Parathyroid adenoma (tissue), 2 donors: ENCODE results near the gene SEPTIN5.

Source experiments
- H2AFZ ChIP-seq: fragments of 300-600 bp; sonication (generic); one replicate; pipeline ENCODE4 v1.7.0; 2017; ENCODE audit warnings: antibody characterized with exemption, mild to moderate bottlenecking
- H3K27ac ChIP-seq: fragments of 300-600 bp; sonication (generic); one replicate; pipeline ENCODE4 v1.7.0; 2017
- H3K27me3 ChIP-seq: fragments of 300-600 bp; sonication (generic); one replicate; pipeline ENCODE4 v1.7.0; 2017; ENCODE audit warnings: low read length; ENCODE audit not compliant: control insufficient read depth, insufficient read depth
- H3K36me3 ChIP-seq: fragments of 300-600 bp; sonication (generic); one replicate; pipeline ENCODE4 v1.7.0; 2017; ENCODE audit warnings: low read length; ENCODE audit not compliant: control insufficient read depth, insufficient read depth
- H3K4me1 ChIP-seq: fragments of 300-600 bp; sonication (generic); one replicate; pipeline ENCODE4 v1.7.0; 2017; ENCODE audit warnings: control low read depth
- H3K4me2 ChIP-seq: fragments of 300-600 bp; sonication (generic); one replicate; pipeline ENCODE4 v1.7.0; 2017; ENCODE audit warnings: low read length
- H3K4me3 ChIP-seq: fragments of 300-600 bp; sonication (generic); one replicate; pipeline ENCODE4 v1.7.0; 2017; ENCODE audit warnings: low read depth, low read length
- H3K79me2 ChIP-seq: fragments of 300-600 bp; sonication (generic); one replicate; pipeline ENCODE4 v1.7.0; 2017; ENCODE audit warnings: control low read depth
- H3K9ac ChIP-seq: fragments of 300-600 bp; sonication (generic); one replicate; pipeline ENCODE4 v1.7.0; 2017; ENCODE audit warnings: mild to moderate bottlenecking
- H3K9me3 ChIP-seq: fragments of 300-600 bp; sonication (generic); one replicate; pipeline ENCODE4 v1.7.0; 2017; ENCODE audit warnings: low read length; ENCODE audit not compliant: control insufficient read depth
- TF ChIP-seq, protein P1 (sequence below): fragments of 300-600 bp; sonication (generic); IDR thresholded peaks from one replicate; pipeline ENCODE4 v1.7.0; 2017; ENCODE audit warnings: antibody characterized with exemption, mild to moderate bottlenecking
- donor health status: primary hyperparathyroidism.

SEPTIN5 gene

DNA sequence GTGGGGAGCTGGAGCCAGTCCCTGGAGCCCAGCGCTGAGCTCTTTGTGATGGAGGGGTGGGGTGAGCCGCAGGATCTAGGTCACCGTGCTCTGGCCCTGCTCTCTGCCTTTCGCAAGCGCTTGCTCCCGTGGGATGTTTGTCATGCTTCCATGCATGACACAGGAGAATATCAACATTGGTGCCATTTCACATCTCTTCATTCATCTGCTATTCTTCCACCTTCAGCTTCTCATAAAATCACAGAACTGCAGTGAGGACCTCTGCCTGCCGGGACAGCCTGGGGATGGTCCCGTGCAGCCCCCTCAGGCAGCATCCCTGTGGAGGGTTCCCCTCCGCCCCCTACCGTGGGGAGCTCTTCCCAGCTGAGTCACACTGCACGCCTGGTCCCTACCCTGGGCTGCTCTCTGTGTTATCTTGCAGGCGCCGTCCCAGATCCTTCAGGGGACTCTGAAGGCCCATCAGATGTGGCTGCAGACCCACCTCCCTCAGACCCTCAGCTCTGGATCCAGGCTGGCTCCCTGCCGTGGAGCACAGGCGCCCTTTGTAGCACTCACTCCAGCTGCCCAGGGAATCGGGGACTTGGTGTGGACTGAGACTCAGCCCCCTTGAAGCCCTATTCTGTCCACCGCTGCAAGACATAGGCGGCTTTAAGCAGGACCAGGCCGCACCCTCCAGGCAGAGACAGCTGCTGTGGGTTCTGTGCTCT lies 5.1 kb upstream of the SEPTIN5 start:
- no peaks in the 10 kb centered on the region for H3K4me1 ChIP-seq
- H3K27ac ChIP-seq: no peak overlapping the region
- no peaks in the 10 kb centered on the region for H3K9me3 ChIP-seq
- no peaks in the 10 kb centered on the region for H3K36me3 ChIP-seq
- no peak overlapping the region for H3K4me2 ChIP-seq
- H3K9ac ChIP-seq: no peak overlapping the region
- TF ChIP-seq, protein P1, sequence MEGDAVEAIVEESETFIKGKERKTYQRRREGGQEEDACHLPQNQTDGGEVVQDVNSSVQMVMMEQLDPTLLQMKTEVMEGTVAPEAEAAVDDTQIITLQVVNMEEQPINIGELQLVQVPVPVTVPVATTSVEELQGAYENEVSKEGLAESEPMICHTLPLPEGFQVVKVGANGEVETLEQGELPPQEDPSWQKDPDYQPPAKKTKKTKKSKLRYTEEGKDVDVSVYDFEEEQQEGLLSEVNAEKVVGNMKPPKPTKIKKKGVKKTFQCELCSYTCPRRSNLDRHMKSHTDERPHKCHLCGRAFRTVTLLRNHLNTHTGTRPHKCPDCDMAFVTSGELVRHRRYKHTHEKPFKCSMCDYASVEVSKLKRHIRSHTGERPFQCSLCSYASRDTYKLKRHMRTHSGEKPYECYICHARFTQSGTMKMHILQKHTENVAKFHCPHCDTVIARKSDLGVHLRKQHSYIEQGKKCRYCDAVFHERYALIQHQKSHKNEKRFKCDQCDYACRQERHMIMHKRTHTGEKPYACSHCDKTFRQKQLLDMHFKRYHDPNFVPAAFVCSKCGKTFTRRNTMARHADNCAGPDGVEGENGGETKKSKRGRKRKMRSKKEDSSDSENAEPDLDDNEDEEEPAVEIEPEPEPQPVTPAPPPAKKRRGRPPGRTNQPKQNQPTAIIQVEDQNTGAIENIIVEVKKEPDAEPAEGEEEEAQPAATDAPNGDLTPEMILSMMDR: no peak
- H3K79me2 ChIP-seq: no peaks in the 10 kb centered on the region
- H3K4me3 ChIP-seq: no peak overlapping the region
- no peak overlapping the region for H2AFZ ChIP-seq
- no peaks in the 10 kb centered on the region for H3K27me3 ChIP-seq

DNA sequence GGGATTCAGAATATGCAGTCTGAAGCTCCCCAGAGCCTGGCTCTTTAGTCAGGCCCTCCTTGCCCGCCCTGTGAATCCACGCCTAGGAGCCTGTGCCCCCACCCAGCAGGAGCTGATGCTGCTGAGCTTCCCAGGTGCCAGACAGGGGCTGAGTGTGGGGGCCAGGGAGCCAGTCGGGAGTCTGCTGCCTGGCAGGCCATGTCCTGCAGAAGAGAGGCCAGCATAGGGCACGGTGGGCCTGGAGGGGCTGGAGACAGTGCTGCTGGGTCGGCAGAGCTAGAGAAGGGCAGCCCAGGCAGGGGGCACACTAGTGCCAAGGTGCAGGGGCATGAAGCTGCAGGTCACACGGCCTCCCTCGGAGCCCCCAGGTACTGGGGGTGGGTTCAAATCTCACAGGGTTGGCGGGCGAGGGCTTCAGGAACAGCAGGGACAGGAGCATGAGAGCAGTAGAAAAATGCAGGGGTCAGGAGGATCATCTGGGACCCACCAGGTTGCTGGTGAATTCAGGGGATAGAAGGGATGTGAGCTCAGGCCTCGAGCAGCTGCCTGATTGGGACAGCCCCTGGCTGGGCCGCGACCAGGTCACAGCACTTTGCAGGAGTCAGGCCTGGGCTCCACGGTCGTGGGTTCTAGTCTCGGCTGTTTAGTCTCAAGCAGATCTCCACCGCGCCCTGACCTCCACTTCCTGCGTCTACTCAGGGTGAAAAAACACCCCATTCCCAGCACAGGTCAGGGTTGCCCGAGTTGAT lies 4.1 kb upstream of the SEPTIN5 start:
- TF ChIP-seq, protein P1: no peak
- no peaks in the 10 kb centered on the region for H3K79me2 ChIP-seq
- H3K4me2 ChIP-seq: no peak overlapping the region
- H3K36me3 ChIP-seq: no peaks in the 10 kb centered on the region
- H3K27ac ChIP-seq: no peak overlapping the region
- H3K27me3 ChIP-seq: no peaks in the 10 kb centered on the region
- no peak overlapping the region for H3K9ac ChIP-seq
- H3K9me3 ChIP-seq: no peaks in the 10 kb centered on the region
- H2AFZ ChIP-seq: no peak overlapping the region
- no peak overlapping the region for H3K4me3 ChIP-seq
- H3K4me1 ChIP-seq: no peaks in the 10 kb centered on the region

DNA sequence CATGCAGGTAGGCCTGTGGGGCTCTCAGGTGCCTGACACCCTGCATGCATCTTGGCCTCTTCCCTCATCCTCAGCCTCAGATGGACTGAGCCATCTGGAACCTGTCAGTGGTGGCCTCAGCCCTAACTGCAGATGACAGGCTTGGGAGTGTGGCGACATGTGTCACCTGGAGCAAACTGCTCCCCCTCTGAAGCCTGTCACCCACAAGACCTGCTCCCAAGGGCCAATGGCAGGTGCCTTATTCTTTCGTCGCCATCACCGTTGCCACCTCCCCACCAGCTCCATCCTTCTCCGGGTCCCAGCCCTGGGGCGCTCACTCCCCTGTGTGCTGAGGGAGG lies 3.6 kb upstream of the SEPTIN5 start:
- no peak overlapping the region for H3K4me3 ChIP-seq
- H3K27me3 ChIP-seq: no peaks in the 10 kb centered on the region
- H2AFZ ChIP-seq: no peak overlapping the region
- no peak overlapping the region for H3K27ac ChIP-seq
- no peaks in the 10 kb centered on the region for H3K79me2 ChIP-seq
- no peaks in the 10 kb centered on the region for H3K36me3 ChIP-seq
- H3K9ac ChIP-seq: no peak overlapping the region
- H3K4me2 ChIP-seq: no peak overlapping the region
- TF ChIP-seq, protein P1: no peak
- H3K4me1 ChIP-seq: no peaks in the 10 kb centered on the region
- H3K9me3 ChIP-seq: no peaks in the 10 kb centered on the region

DNA sequence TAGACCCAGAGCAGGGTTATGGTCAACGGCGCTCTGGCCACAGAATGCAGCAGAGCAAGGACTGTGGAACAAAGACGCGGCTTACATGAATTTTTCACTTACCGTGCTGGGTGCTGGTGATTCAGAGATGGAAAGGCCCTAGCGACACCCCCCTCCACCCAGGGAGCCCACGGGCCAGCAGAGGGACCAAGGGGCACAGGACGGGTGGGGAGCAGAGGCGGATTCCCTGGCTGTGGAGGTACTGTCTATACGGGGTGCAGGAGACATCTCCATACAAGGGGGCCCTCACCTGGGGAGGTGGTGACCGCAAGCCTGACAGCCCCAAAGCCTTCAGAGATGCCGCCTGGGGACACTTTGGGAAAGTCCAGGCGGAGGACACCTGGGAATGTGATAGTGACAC lies 1.1 kb upstream of the SEPTIN5 start:
- H3K36me3 ChIP-seq: no peaks in the 10 kb centered on the region
- H3K4me1 ChIP-seq: no peaks in the 10 kb centered on the region
- no peak overlapping the region for H3K4me2 ChIP-seq
- H3K27ac ChIP-seq: no peak overlapping the region
- TF ChIP-seq, protein P1: no peak
- no peaks in the 10 kb centered on the region for H3K9me3 ChIP-seq
- H2AFZ ChIP-seq: peak overlapping the region; percentile 90
- no peaks in the 10 kb centered on the region for H3K27me3 ChIP-seq
- H3K4me3 ChIP-seq: peak overlapping the region; percentile 63
- no peaks in the 10 kb centered on the region for H3K79me2 ChIP-seq
- no peak overlapping the region for H3K9ac ChIP-seq
